Gastroesophageal sphincter (tissue), 4 donors: Measurements from ENCODE around the gene SPATC1L. TPM values are rescaled to one million over a fixed set of nuclear protein-coding genes. Genes with fewer than 3 reads are reported as not detected.

Experiments
- ATAC-seq: fragments of 150-250 bp; one replicate; pipeline ENCODE4 v1.9.1; 2016; ENCODE audit warnings: mild to moderate bottlenecking, moderate library complexity
- H3K27ac ChIP-seq, 4 donors: fragments of 200-600 bp; sonication (generic) in 3 of 4; 1 replicate in 3 of 4; 2 replicates in 1 of 4; pipeline ENCODE4 v1.5.1; 2016 to 2019
- H3K27me3 ChIP-seq: fragments of 200-600 bp; sonication (generic); one replicate; pipeline ENCODE4 v1.5.1; 2019
- H3K36me3 ChIP-seq, 2 donors: fragments of 200-600 bp; sonication (generic); one replicate each; pipeline ENCODE4 v1.5.1; 2019; ENCODE audit warnings: control low read depth in 1 of 2
- H3K4me1 ChIP-seq, 3 donors: fragments of 200-600 bp; sonication (generic); 1 replicate in 2 of 3; 2 replicates in 1 of 3; pipeline ENCODE4 v1.5.1; 2016 to 2019; ENCODE audit warnings: control low read depth in 2 of 3
- H3K4me3 ChIP-seq, 2 donors: fragments of 200-600 bp; sonication (generic); one replicate each; pipeline ENCODE4 v1.5.1; 2019; ENCODE audit warnings: mild to moderate bottlenecking in 1 of 2, moderate library complexity in 1 of 2
- H3K9me3 ChIP-seq, 3 donors: fragments of 200-600 bp; sonication (generic); one replicate each; pipeline ENCODE4 v1.5.1; 2017 to 2019; ENCODE audit warnings: control low read depth in 2 of 3
- EP300 ChIP-seq: sonication (generic); formaldehyde crosslinking; IDR thresholded peaks from one replicate; pipeline ENCODE4 v1.6.1; 2017; ENCODE audit warnings: antibody characterized with exemption, mild to moderate bottlenecking
- POLR2A ChIP-seq, 2 donors: fragments of 450-650 bp; IDR thresholded peaks; one replicate each; pipeline ENCODE4 v1.6.1; 2017; ENCODE audit warnings: antibody characterized with exemption in 2 of 2, mild to moderate bottlenecking in 2 of 2, moderate library complexity in 1 of 2
- POLR2AphosphoS5 ChIP-seq: sonication (generic); formaldehyde crosslinking; IDR thresholded peaks from one replicate; pipeline ENCODE4 v1.6.1; 2017; ENCODE audit warnings: antibody characterized with exemption
- WGBS, 2 donors: methylation state at CpG; one replicate each; pipeline ENCODE4 v1.1.5; 2018; ENCODE audit warnings: low coverage in 1 of 2; 5-methylcytosine and 5-hydroxymethylcytosine counted together
- total RNA-seq, 4 donors: library from RNA; depleted of rRNA; stranded (reverse); fragments of >200 nt; gene quantifications; one replicate each; pipeline ENCODE4 v1.1.0, GENCODE V29; 2016
- TF ChIP-seq, protein P1 (sequence below), 4 experiments: fragments of 200-600 bp in 2 of 4; fragments of 450-650 bp in 2 of 4; sonication (generic) in 1 of 4; IDR thresholded peaks; one replicate each; pipeline ENCODE4 v1.5.1; 2017 to 2019; ENCODE audit warnings: antibody characterized with exemption in 4 of 4, mild to moderate bottlenecking in 2 of 4, moderate library complexity in 2 of 4

Gene SPATC1L
- total RNA-seq, 4 donors from 2014 or later: 0.54 to 20.4 (median 7.9) TPM

DNA sequence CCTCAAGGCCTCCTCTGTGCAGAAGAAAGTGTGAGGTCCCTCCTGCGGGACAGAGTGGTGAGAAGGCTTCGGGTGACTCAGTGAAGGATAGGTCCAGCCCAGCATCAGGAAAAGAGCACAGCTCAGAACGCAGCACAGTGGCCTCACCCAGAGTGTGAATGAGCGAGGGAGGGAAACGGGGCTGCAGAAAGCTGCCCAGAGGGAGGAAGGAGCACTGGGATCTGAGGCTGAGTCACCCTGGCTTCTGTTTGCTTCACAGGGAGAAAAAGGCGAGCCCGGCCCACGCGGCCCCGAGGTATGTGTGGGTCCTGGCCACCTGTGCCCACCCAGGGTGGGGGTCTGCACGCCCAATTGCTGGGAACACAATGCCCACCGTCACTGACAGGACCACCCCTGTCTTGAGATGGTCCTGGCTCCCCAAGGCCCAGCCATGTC is 62.0 kb downstream of the SPATC1L start:
- H3K4me3 ChIP-seq: no peak overlapping the region
- H3K36me3 ChIP-seq: peaks cover 0 to 100% of the 10 kb centered on the region in 2 donors
- H3K27ac ChIP-seq: peak overlapping the region in 3 of 4 donors; percentile 56 to 63 (median 58)
- ATAC-seq: no peak
- H3K9me3 ChIP-seq: no peaks in the 10 kb centered on the region
- TF ChIP-seq, protein P1, sequence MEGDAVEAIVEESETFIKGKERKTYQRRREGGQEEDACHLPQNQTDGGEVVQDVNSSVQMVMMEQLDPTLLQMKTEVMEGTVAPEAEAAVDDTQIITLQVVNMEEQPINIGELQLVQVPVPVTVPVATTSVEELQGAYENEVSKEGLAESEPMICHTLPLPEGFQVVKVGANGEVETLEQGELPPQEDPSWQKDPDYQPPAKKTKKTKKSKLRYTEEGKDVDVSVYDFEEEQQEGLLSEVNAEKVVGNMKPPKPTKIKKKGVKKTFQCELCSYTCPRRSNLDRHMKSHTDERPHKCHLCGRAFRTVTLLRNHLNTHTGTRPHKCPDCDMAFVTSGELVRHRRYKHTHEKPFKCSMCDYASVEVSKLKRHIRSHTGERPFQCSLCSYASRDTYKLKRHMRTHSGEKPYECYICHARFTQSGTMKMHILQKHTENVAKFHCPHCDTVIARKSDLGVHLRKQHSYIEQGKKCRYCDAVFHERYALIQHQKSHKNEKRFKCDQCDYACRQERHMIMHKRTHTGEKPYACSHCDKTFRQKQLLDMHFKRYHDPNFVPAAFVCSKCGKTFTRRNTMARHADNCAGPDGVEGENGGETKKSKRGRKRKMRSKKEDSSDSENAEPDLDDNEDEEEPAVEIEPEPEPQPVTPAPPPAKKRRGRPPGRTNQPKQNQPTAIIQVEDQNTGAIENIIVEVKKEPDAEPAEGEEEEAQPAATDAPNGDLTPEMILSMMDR (IDR thresholded peaks at IDR 0.05): no peak
- TF ChIP-seq POLR2AphosphoS5 (no peak), EP300 (no peak), POLR2A (IDR thresholded peaks at IDR 0.05) (no peak)
- no CpG with 5 or more reads among the region's 12 CpGs for WGBS, 2 donors
- peaks cover 0 to 1% (median 0%) of the 10 kb centered on the region in 3 donors for H3K4me1 ChIP-seq
- no peaks in the 10 kb centered on the region for H3K27me3 ChIP-seq

GRCh38 chr21:46121286-46122221 is 62.7 kb downstream of the SPATC1L start:
- Histone ChIP-seq H3K27ac (peak overlapping the region in 3 of 4 donors; percentile 56 to 63 (median 58)), H3K4me1 (no peaks in the 10 kb centered on the region), H3K4me3 (no peak overlapping the region), H3K36me3 (peaks cover 0 to 100% of the 10 kb centered on the region in 2 donors), H3K27me3 (no peaks in the 10 kb centered on the region), H3K9me3 (no peaks in the 10 kb centered on the region)
- ATAC-seq: no peak
- no CpG with 5 or more reads among the region's 29 CpGs for WGBS, 2 donors
- TF ChIP-seq POLR2AphosphoS5 (no peak), EP300 (no peak), POLR2A (IDR thresholded peaks at IDR 0.05) (no peak)
- TF ChIP-seq, protein P1 (IDR thresholded peaks at IDR 0.05): no peak

DNA sequence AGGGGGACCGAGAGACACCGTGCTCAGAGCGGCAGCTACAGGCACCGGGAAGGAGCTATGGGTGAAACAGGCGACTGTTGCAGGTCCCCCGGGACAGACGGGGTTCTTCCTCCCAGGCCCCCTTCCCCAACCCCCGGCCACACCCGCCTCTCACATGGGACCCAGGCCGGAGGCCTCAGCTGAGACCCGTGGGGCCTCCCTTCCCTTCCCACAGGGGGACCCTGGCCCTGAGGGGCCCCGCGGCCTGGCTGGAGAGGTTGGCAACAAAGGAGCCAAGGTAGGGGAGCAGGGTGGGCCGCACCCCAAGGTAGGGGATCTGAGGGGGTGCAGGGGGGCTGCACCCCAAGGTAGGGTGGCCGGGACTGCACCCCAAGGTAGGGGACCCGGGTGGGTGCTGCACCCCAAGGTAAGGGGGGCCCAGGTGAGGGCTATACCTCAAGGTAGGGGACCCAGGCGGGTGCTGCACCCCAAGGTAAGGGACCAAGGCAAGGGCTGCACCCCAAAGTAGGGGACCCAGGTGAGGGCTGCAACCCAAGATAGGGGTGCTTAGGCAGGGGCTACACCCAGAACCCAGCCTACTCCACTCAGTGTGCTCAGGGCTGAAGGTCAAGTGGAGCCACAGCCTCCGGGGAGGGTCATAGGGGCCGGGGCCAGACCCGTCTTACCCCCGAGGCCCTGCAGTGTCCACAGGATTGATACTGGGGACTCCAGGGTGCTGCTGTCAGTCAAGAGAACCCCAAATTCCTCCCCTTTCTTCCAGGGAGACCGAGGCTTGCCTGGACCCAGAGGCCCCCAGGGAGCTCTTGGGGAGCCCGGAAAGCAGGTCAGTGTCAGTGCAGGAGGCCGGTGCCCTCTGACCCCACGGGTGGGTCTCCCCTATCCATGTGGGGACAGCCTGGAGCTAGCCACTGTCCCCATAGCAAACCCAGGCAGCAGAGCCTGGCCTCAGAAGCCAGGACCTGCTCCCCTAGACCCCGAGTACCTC is 63.7 kb downstream of the SPATC1L start:
- ATAC-seq: no peak
- Histone ChIP-seq H3K9me3 (no peaks in the 10 kb centered on the region), H3K4me3 (no peak overlapping the region), H3K36me3 (peaks cover 0 to 100% of the 10 kb centered on the region in 2 donors), H3K4me1 (no peaks in the 10 kb centered on the region), H3K27ac (peak overlapping the region in 3 of 4 donors; percentile 56 to 63 (median 58)), H3K27me3 (no peaks in the 10 kb centered on the region)
- 100% methylated on average over 1 of the region's 26 CpGs; no CpG with 5 or more reads in 1 of the 2 donors for WGBS, 2 donors
- TF ChIP-seq POLR2A (IDR thresholded peaks at IDR 0.05) (no peak), POLR2AphosphoS5 (no peak), EP300 (no peak)
- TF ChIP-seq, protein P1 (IDR thresholded peaks at IDR 0.05): no peak

- Histone ChIP-seq H3K27ac (peak overlapping the region in 3 of 4 donors; percentile 32 to 63 (median 58)), H3K36me3 (peaks cover 0 to 100% of the 10 kb centered on the region in 2 donors), H3K4me3 (no peak overlapping the region), H3K9me3 (peaks cover 0 to 5% (median 0%) of the 10 kb centered on the region in 3 donors), H3K4me1 (no peaks in the 10 kb centered on the region), H3K27me3 (no peaks in the 10 kb centered on the region)
- no peak for ATAC-seq
- WGBS, 2 donors: 60% methylated on average over 1 of the region's 14 CpGs; no CpG with 5 or more reads in 1 of the 2 donors
- TF ChIP-seq, protein P1 (IDR thresholded peaks at IDR 0.05): no peak
- no peak for TF ChIP-seq POLR2A (IDR thresholded peaks at IDR 0.05)
- TF ChIP-seq POLR2AphosphoS5: no peak
- no peak for TF ChIP-seq EP300
Observed at GRCh38 chr21:46119637-46120271, 64.5 kb downstream of the SPATC1L start.
